Neuronal stem cell (in vitro differentiated cells): Measurements from ENCODE around the gene DDX53.

Experiments
- DNase-seq: peaks from one replicate; pipeline ENCODE4 v3.0.0-alpha.2; 2013; ENCODE audit warnings: low spot score
- H2AFZ ChIP-seq: one replicate; pipeline ENCODE4 v1.6.1; 2013; ENCODE audit warnings: mild to moderate bottlenecking, low read length, inconsistent platforms
- H2AK5ac ChIP-seq: 2 replicates; pipeline ENCODE4 v1.6.1; 2013; ENCODE audit warnings: low read depth, mild to moderate bottlenecking, inconsistent platforms, low read length, moderate library complexity, mixed read lengths
- H2BK120ac ChIP-seq: 2 replicates; pipeline ENCODE4 v1.6.1; 2013; ENCODE audit warnings: low read depth, mild to moderate bottlenecking, inconsistent platforms, low read length, moderate library complexity, mixed read lengths
- H2BK12ac ChIP-seq: one replicate; pipeline ENCODE4 v1.6.1; 2013; ENCODE audit warnings: low read length, inconsistent platforms
- H2BK15ac ChIP-seq: 2 replicates; pipeline ENCODE4 v1.6.1; 2013; ENCODE audit warnings: mild to moderate bottlenecking, low read length, inconsistent platforms, mixed read lengths
- H2BK5ac ChIP-seq: one replicate; pipeline ENCODE4 v1.6.1; 2013; ENCODE audit warnings: inconsistent platforms, mild to moderate bottlenecking, low read length, moderate library complexity
- H3K14ac ChIP-seq: one replicate; pipeline ENCODE4 v1.6.1; 2013; ENCODE audit warnings: low read length, inconsistent platforms
- H3K18ac ChIP-seq: 2 replicates; pipeline ENCODE4 v1.6.1; 2013; ENCODE audit warnings: low read length, inconsistent platforms
- H3K23ac ChIP-seq: 2 replicates; pipeline ENCODE4 v1.6.1; 2013; ENCODE audit warnings: low read depth, mild to moderate bottlenecking, mixed read lengths, low read length, inconsistent platforms; ENCODE audit not compliant: poor library complexity
- H3K27ac ChIP-seq: replicated peaks from 3 replicates; pipeline ENCODE4 v1.5.1; 2013; ENCODE audit warnings: low read length, inconsistent platforms
- H3K27me3 ChIP-seq, 3 experiments: 2 replicates each; pipeline ENCODE4 v1.6.1; 2013; ENCODE audit warnings: low read length in 3 of 3, mild to moderate bottlenecking in 2 of 3, inconsistent platforms in 1 of 3, low read depth in 1 of 3, mixed read lengths in 1 of 3, moderate library complexity in 1 of 3; ENCODE audit not compliant: control insufficient read depth in 3 of 3, insufficient read depth in 3 of 3
- H3K36me3 ChIP-seq, 2 donors: replicated peaks in 1 of 2; 2 replicates each; pipeline ENCODE4 v1.6.1; 2013; ENCODE audit warnings: low read length in 2 of 2; ENCODE audit not compliant: control insufficient read depth in 2 of 2, insufficient read depth in 2 of 2
- H3K4ac ChIP-seq: 2 replicates; pipeline ENCODE4 v1.6.1; 2013; ENCODE audit warnings: inconsistent platforms, mild to moderate bottlenecking, low read length, moderate library complexity
- H3K4me1 ChIP-seq, 2 donors: 1 replicate in 1 of 2; 2 replicates in 1 of 2; pipeline ENCODE4 v1.6.1; 2013; ENCODE audit warnings: low read length in 2 of 2, low read depth in 1 of 2; ENCODE audit not compliant: control insufficient read depth in 2 of 2, insufficient read depth in 1 of 2
- H3K4me2 ChIP-seq: one replicate; pipeline ENCODE4 v1.6.1; 2013; ENCODE audit warnings: mild to moderate bottlenecking, low read length, inconsistent platforms; ENCODE audit not compliant: insufficient read depth, poor library complexity, severe bottlenecking
- H3K4me3 ChIP-seq, 2 donors: 2 replicates each; pipeline ENCODE4 v1.5.1; 2013; ENCODE audit warnings: low read length in 2 of 2, mild to moderate bottlenecking in 2 of 2, inconsistent platforms in 1 of 2, moderate library complexity in 1 of 2
- H3K79me1 ChIP-seq: one replicate; pipeline ENCODE4 v1.6.1; 2013; ENCODE audit warnings: low read depth, mild to moderate bottlenecking, inconsistent platforms, low read length, moderate library complexity
- H3K9ac ChIP-seq: one replicate; pipeline ENCODE4 v1.6.1; 2013; ENCODE audit warnings: mild to moderate bottlenecking, low read depth, low read length, inconsistent platforms; ENCODE audit not compliant: poor library complexity
- H3K9me3 ChIP-seq, 2 donors: replicated peaks in 1 of 2; 2 replicates each; pipeline versions ENCODE3 to v1.6.1; 2013; ENCODE audit warnings: low read length in 2 of 2, mild to moderate bottlenecking in 2 of 2, inconsistent platforms in 1 of 2, low read depth in 1 of 2, mixed read lengths in 1 of 2, moderate library complexity in 1 of 2; ENCODE audit not compliant: control insufficient read depth in 2 of 2, insufficient read depth in 1 of 2
- H4K8ac ChIP-seq: one replicate; pipeline ENCODE4 v1.6.1; 2013; ENCODE audit warnings: low read depth, mild to moderate bottlenecking, inconsistent platforms, low read length, moderate library complexity
- H4K91ac ChIP-seq: one replicate; pipeline ENCODE4 v1.6.1; 2013; ENCODE audit warnings: low read length, low read depth, mild to moderate bottlenecking, inconsistent platforms; ENCODE audit not compliant: poor library complexity
- WGBS, 2 donors: extraction: QIAGEN DNeasy Blood & Tissue Kit; methylation state at CpG; one replicate each; pipeline ENCODE4 v1.1.7; 2013; ENCODE audit warnings: missing lambda C conversion rate in 2 of 2, mixed read lengths in 1 of 2; ENCODE audit not compliant: insufficient read length in 2 of 2, insufficient replicate concordance in 1 of 2; ENCODE audit errors: extremely low coverage in 2 of 2; 5-methylcytosine and 5-hydroxymethylcytosine counted together

Gene DDX53

DNA sequence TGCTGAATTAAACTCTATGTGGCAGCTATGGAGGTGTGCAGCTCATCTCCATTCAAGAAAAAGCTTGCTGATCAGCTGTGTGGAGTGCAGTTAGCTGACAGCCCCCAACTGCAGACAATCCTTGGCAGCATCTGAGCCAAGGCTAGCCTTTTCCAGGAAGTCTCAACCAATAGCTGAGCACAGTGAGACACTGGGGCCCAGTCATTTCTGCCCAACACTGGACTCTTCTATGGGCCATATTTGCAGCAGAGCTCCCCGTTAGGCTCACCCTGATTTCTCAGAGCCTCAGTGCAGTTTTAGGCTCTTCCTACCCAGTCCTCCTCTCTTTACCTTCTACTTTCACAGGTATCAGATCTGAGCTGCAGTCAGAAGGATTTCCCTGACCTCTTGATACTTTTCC lies 12.9 kb downstream of the DDX53 start:
- H3K27ac ChIP-seq: no peak overlapping the region
- no peaks in the 10 kb centered on the region for H3K4me1 ChIP-seq
- H2BK5ac ChIP-seq: no peak overlapping the region
- no CpG with 5 or more reads among the region's 1 CpG for WGBS, 2 donors
- no peak overlapping the region for H2AK5ac ChIP-seq
- no peak overlapping the region for H3K23ac ChIP-seq
- no peak overlapping the region for H3K18ac ChIP-seq
- no peak overlapping the region for H3K4ac ChIP-seq
- no peak overlapping the region for H2BK12ac ChIP-seq
- H3K36me3 ChIP-seq: no peaks in the 10 kb centered on the region
- H3K27me3 ChIP-seq: no peaks in the 10 kb centered on the region
- no peak overlapping the region for H2BK15ac ChIP-seq
- no peak overlapping the region for H4K91ac ChIP-seq
- no peak overlapping the region for H2AFZ ChIP-seq
- H3K9ac ChIP-seq: no peak overlapping the region
- H3K14ac ChIP-seq: no peak overlapping the region
- no peak for DNase-seq
- no peak overlapping the region for H4K8ac ChIP-seq
- H3K4me3 ChIP-seq: no peak overlapping the region
- H3K9me3 ChIP-seq: no peaks in the 10 kb centered on the region
- H3K79me1 ChIP-seq: no peaks in the 10 kb centered on the region
- H2BK120ac ChIP-seq: no peak overlapping the region
- H3K4me2 ChIP-seq: no peak overlapping the region

DNA sequence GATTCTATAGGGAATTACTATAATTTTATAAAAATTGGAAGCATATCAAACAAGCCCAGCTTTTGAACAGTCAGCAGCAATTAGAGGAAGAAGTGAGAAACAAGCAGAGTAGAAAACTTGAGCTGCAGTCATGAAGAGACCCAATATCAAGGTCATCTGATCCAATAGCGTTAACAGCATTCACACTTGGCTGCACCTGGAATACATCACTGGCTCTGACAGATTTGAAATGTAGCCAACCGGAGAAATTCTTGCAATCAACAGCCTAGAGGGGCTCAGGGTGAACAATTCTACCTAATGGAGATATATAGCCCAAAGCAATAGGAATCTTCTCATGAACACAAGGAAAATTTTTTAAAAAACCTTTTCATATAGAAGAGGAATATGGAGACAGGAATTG lies 13.6 kb downstream of the DDX53 start:
- Histone ChIP-seq H2BK5ac (no peak overlapping the region), H2BK120ac (no peak overlapping the region), H3K27me3 (no peaks in the 10 kb centered on the region), H2BK12ac (no peak overlapping the region), H3K4me3 (no peak overlapping the region), H3K14ac (no peak overlapping the region), H3K9ac (no peak overlapping the region), H4K91ac (no peak overlapping the region), H3K4me2 (no peak overlapping the region), H4K8ac (no peak overlapping the region), H3K36me3 (no peaks in the 10 kb centered on the region), H3K27ac (no peak overlapping the region), H3K79me1 (no peaks in the 10 kb centered on the region), H3K4ac (no peak overlapping the region), H3K18ac (no peak overlapping the region), H2AK5ac (no peak overlapping the region), H2AFZ (no peak overlapping the region), H2BK15ac (no peak overlapping the region), H3K4me1 (no peaks in the 10 kb centered on the region), H3K9me3 (no peaks in the 10 kb centered on the region), H3K23ac (no peak overlapping the region)
- WGBS, 2 donors: no CpG with 5 or more reads among the region's 2 CpGs
- DNase-seq: no peak

DNA sequence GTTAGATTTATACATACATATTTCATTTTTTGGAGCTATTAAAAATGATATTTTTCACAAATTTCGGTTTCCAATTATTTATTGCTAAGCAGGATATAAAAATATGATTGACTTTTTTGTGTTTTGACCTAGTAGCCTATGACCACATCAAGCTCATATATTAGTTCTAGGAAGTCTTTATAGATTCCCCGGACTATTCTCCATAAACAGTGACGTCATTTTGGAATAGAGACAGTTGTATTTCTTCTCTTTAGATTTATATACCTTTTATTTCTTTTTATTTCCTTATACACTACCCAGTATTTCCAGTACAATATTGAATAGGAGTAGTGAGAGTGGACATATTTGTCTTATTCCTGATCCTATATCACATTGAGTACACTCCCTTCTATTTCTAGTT lies 31.8 kb downstream of the DDX53 start:
- no peak overlapping the region for H3K23ac ChIP-seq
- H3K14ac ChIP-seq: no peak overlapping the region
- no peaks in the 10 kb centered on the region for H3K27me3 ChIP-seq
- H3K36me3 ChIP-seq: no peaks in the 10 kb centered on the region
- no peak overlapping the region for H2BK5ac ChIP-seq
- H2AFZ ChIP-seq: no peak overlapping the region
- no peaks in the 10 kb centered on the region for H3K79me1 ChIP-seq
- no peak overlapping the region for H4K91ac ChIP-seq
- WGBS, 2 donors: no CpG with 5 or more reads among the region's 3 CpGs
- no peak overlapping the region for H3K4me2 ChIP-seq
- no peaks in the 10 kb centered on the region for H3K4me1 ChIP-seq
- H3K18ac ChIP-seq: no peak overlapping the region
- no peak overlapping the region for H3K4me3 ChIP-seq
- no peak overlapping the region for H2AK5ac ChIP-seq
- no peak overlapping the region for H4K8ac ChIP-seq
- no peak overlapping the region for H3K4ac ChIP-seq
- no peak overlapping the region for H2BK12ac ChIP-seq
- no peak overlapping the region for H3K27ac ChIP-seq
- no peak overlapping the region for H2BK15ac ChIP-seq
- no peak overlapping the region for H3K9ac ChIP-seq
- no peak overlapping the region for H2BK120ac ChIP-seq
- DNase-seq: no peak
- no peaks in the 10 kb centered on the region for H3K9me3 ChIP-seq

DNA sequence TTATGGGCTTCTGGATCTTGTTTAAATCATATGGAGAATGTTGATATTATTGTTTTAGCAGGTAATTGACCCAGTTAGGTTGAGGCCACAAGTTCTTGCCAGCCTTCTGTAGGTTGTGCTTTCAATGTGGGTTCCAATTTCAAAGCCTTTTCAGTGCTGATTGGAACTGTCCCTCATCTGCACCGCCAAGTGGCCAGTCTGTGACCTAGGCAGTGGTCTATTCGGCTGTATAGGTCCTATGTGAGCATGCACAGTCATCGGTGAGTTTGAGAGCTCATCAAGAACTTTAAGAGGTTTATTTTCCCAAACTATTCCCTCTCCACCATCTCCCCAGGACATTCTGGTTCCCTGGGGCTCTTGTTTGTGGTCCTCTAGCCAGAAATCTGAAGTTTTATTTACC lies 35.7 kb downstream of the DDX53 start:
- Histone ChIP-seq H3K9ac (no peak overlapping the region), H2AK5ac (no peak overlapping the region), H3K27me3 (no peaks in the 10 kb centered on the region), H3K9me3 (no peaks in the 10 kb centered on the region), H3K4me1 (no peaks in the 10 kb centered on the region), H2BK5ac (no peak overlapping the region), H3K4ac (no peak overlapping the region), H3K4me2 (no peak overlapping the region), H2BK120ac (no peak overlapping the region), H2BK15ac (no peak overlapping the region), H3K14ac (no peak overlapping the region), H3K36me3 (no peaks in the 10 kb centered on the region), H3K23ac (no peak overlapping the region), H3K4me3 (no peak overlapping the region), H4K91ac (no peak overlapping the region), H4K8ac (no peak overlapping the region), H3K79me1 (no peaks in the 10 kb centered on the region), H3K27ac (no peak overlapping the region), H3K18ac (no peak overlapping the region), H2BK12ac (no peak overlapping the region), H2AFZ (no peak overlapping the region)
- WGBS, 2 donors: no CpG with 5 or more reads among the region's 3 CpGs
- no peak for DNase-seq
